HEK293 (cell line): ENCODE measurements around the gene HOXC10.

ENCODE experiments used
- CTCF ChIA-PET: fragments of 350-600 bp; formaldehyde crosslinking; extraction: SDS; loops from one replicate; lab custom pipeline; 2021; ENCODE audit warnings: antibody characterized with exemption; lab: Yijun Ruan, JAX
- POLR2A ChIA-PET: fragments of 300-600 bp; formaldehyde crosslinking; extraction: SDS; loops from one replicate; lab custom pipeline; 2020; ENCODE audit warnings: antibody characterized with exemption, inconsistent platforms; lab: Yijun Ruan, JAX
- H3K27ac ChIP-seq: fragments of 200-500 bp; sonication (Bioruptor generic); 2 replicates; pipeline ENCODE4 v1.5.1; 2014; ENCODE audit warnings: low read depth, low read length, control low read depth, inconsistent platforms; ENCODE audit errors: extremely low read depth
- H3K36me3 ChIP-seq, 2 experiments: fragments of 200-500 bp in 1 of 2; sonication (Bioruptor generic) in 1 of 2; 1 replicate in 1 of 2; 2 replicates in 1 of 2; pipeline ENCODE4 v1.5.1; 2014 to 2017; ENCODE audit warnings: inconsistent platforms in 2 of 2, low read length in 2 of 2; ENCODE audit not compliant: control insufficient read depth in 2 of 2, insufficient read depth in 1 of 2
- H3K4me1 ChIP-seq: fragments of 200-500 bp; sonication (Bioruptor generic); 2 replicates; pipeline ENCODE4 v1.5.1; 2014; ENCODE audit warnings: mild to moderate bottlenecking, low read length, inconsistent platforms; ENCODE audit not compliant: control insufficient read depth, insufficient read depth
- H3K4me3 ChIP-seq: 2 replicates; pipeline ENCODE4 v1.5.1; 2011; ENCODE audit warnings: low read depth, mild to moderate bottlenecking, control low read depth, low read length, moderate library complexity
- H3K9me3 ChIP-seq: fragments of 200-500 bp; sonication (Bioruptor generic); 2 replicates; pipeline ENCODE4 v1.5.1; 2014; ENCODE audit warnings: low read depth, low read length, inconsistent platforms; ENCODE audit not compliant: control insufficient read depth, insufficient read depth
- GLI2 ChIP-seq: fragments of 450-650 bp; formaldehyde crosslinking; IDR thresholded peaks from 2 replicates; pipeline ENCODE4; 2017; ENCODE audit warnings: missing biosample characterization, missing genetic modification characterization, low read depth, borderline replicate concordance
- GLI4 ChIP-seq: fragments of 450-650 bp; formaldehyde crosslinking; IDR thresholded peaks from 2 replicates; pipeline ENCODE4 v1.5.1; 2016; ENCODE audit warnings: missing biosample characterization, missing genetic modification characterization
- KLF1 ChIP-seq: fragments of 450-650 bp; formaldehyde crosslinking; IDR thresholded peaks from 2 replicates; pipeline ENCODE4 v1.5.1; 2016; ENCODE audit warnings: missing biosample characterization, missing genetic modification characterization
- KLF10 ChIP-seq: fragments of 450-650 bp; IDR thresholded peaks from 2 replicates; pipeline ENCODE4 v1.5.1; 2018; ENCODE audit warnings: missing biosample characterization, mild to moderate bottlenecking, missing genetic modification characterization
- KLF8 ChIP-seq: fragments of 450-650 bp; formaldehyde crosslinking; IDR thresholded peaks from 2 replicates; pipeline ENCODE4 v1.5.1; 2016; ENCODE audit warnings: missing biosample characterization, missing genetic modification characterization
- KLF9 ChIP-seq: fragments of 450-650 bp; formaldehyde crosslinking; IDR thresholded peaks from 2 replicates; pipeline ENCODE4 v1.5.1; 2016; ENCODE audit warnings: missing biosample characterization, missing genetic modification characterization, low read depth
- MEIS1 ChIP-seq: sonication (generic); formaldehyde crosslinking; IDR thresholded peaks from 2 replicates; pipeline ENCODE4 v1.8.1; 2022; ENCODE audit warnings: missing genetic modification reagents, mild to moderate bottlenecking, borderline replicate concordance
- SALL2 ChIP-seq: fragments of 450-650 bp; formaldehyde crosslinking; IDR thresholded peaks from 2 replicates; pipeline ENCODE4 v1.5.0; 2017; ENCODE audit warnings: missing biosample characterization, mild to moderate bottlenecking, missing genetic modification characterization, borderline replicate concordance
- SCRT1 ChIP-seq: fragments of 450-650 bp; formaldehyde crosslinking; IDR thresholded peaks from 2 replicates; pipeline ENCODE4 v1.5.1; 2016; ENCODE audit warnings: missing biosample characterization, missing genetic modification characterization, borderline replicate concordance
- SCRT2 ChIP-seq: fragments of 450-650 bp; formaldehyde crosslinking; IDR thresholded peaks from 2 replicates; pipeline ENCODE4 v1.5.1; 2016; ENCODE audit warnings: missing biosample characterization, missing genetic modification characterization
- ZBTB21 ChIP-seq: fragments of 450-650 bp; formaldehyde crosslinking; IDR thresholded peaks from 2 replicates; pipeline ENCODE4 v1.5.1; 2017; ENCODE audit warnings: missing biosample characterization, missing genetic modification characterization
- ZBTB48 ChIP-seq: fragments of 450-650 bp; formaldehyde crosslinking; IDR thresholded peaks from 2 replicates; pipeline ENCODE4 v1.5.1; 2016; ENCODE audit warnings: missing biosample characterization, missing genetic modification characterization
- ZNF146 ChIP-seq: fragments of 450-650 bp; formaldehyde crosslinking; IDR thresholded peaks from 2 replicates; pipeline ENCODE4 v1.5.1; 2016; ENCODE audit warnings: missing biosample characterization, missing genetic modification characterization
- ZNF169 ChIP-seq: fragments of 450-650 bp; formaldehyde crosslinking; IDR thresholded peaks from 2 replicates; pipeline ENCODE4 v1.5.1; 2016; ENCODE audit warnings: missing biosample characterization, missing genetic modification characterization
- ZNF2 ChIP-seq: fragments of 450-650 bp; formaldehyde crosslinking; IDR thresholded peaks from 2 replicates; pipeline ENCODE4 v1.5.1; 2016; ENCODE audit warnings: missing biosample characterization, missing genetic modification characterization
- ZNF335 ChIP-seq: fragments of 450-650 bp; formaldehyde crosslinking; conservative IDR thresholded peaks from 2 replicates; pipeline ENCODE4 v1.5.1; 2016; ENCODE audit warnings: missing biosample characterization, missing genetic modification characterization
- ZNF404 ChIP-seq: fragments of 450-650 bp; formaldehyde crosslinking; IDR thresholded peaks from 2 replicates; pipeline ENCODE4 v1.5.1; 2017; ENCODE audit warnings: missing biosample characterization, missing genetic modification characterization
- ZNF426 ChIP-seq: fragments of 450-650 bp; formaldehyde crosslinking; IDR thresholded peaks from 2 replicates; pipeline ENCODE4 v1.5.1; 2017; ENCODE audit warnings: missing biosample characterization, missing genetic modification characterization, mild to moderate bottlenecking, inconsistent platforms, moderate library complexity
- ZNF530 ChIP-seq: fragments of 450-650 bp; formaldehyde crosslinking; IDR thresholded peaks from 2 replicates; pipeline ENCODE4 v1.5.1; 2016; ENCODE audit warnings: low read depth, missing biosample characterization, missing genetic modification characterization
- ZNF544 ChIP-seq: fragments of 450-650 bp; formaldehyde crosslinking; IDR thresholded peaks from 2 replicates; pipeline ENCODE4 v1.5.0; 2017; ENCODE audit warnings: missing biosample characterization, missing genetic modification characterization
- ZNF555 ChIP-seq: fragments of 450-650 bp; formaldehyde crosslinking; conservative IDR thresholded peaks from 2 replicates; pipeline ENCODE4 v1.5.1; 2017; ENCODE audit warnings: missing biosample characterization, mild to moderate bottlenecking, missing genetic modification characterization, inconsistent platforms
- ZNF585B ChIP-seq: fragments of 450-650 bp; formaldehyde crosslinking; IDR thresholded peaks from 2 replicates; pipeline ENCODE4 v1.5.1; 2016; ENCODE audit warnings: missing biosample characterization, missing genetic modification characterization
- ZNF596 ChIP-seq: fragments of 450-650 bp; IDR thresholded peaks from 2 replicates; pipeline ENCODE4 v1.5.0; 2018; ENCODE audit warnings: missing biosample characterization, mild to moderate bottlenecking, missing genetic modification characterization, moderate library complexity
- ZNF664 ChIP-seq: fragments of 450-650 bp; formaldehyde crosslinking; IDR thresholded peaks from 2 replicates; pipeline ENCODE4 v1.5.1; 2016; ENCODE audit warnings: missing biosample characterization, missing genetic modification characterization
- ZNF768 ChIP-seq: fragments of 450-650 bp; formaldehyde crosslinking; IDR thresholded peaks from 2 replicates; pipeline ENCODE4 v1.5.1; 2018; ENCODE audit warnings: missing biosample characterization, mild to moderate bottlenecking, missing genetic modification characterization
- ZNF792 ChIP-seq: fragments of 450-650 bp; formaldehyde crosslinking; IDR thresholded peaks from 2 replicates; pipeline ENCODE4 v1.5.1; 2016; ENCODE audit warnings: missing biosample characterization, missing genetic modification characterization
- ZNF843 ChIP-seq: fragments of 450-650 bp; formaldehyde crosslinking; IDR thresholded peaks from 2 replicates; pipeline ENCODE4 v1.5.1; 2016; ENCODE audit warnings: missing biosample characterization, missing genetic modification characterization
- TF ChIP-seq, protein P1 (sequence below): sonication (generic); formaldehyde crosslinking; IDR thresholded peaks from 2 replicates; pipeline ENCODE4 v1.8.1; 2022; ENCODE audit warnings: mild to moderate bottlenecking, moderate library complexity, missing genetic modification reagents
- TF ChIP-seq, protein P2 (sequence below): fragments of 450-650 bp; formaldehyde crosslinking; IDR thresholded peaks from 2 replicates; pipeline ENCODE4 v1.5.1; 2017; ENCODE audit warnings: missing biosample characterization, missing genetic modification characterization
- TF ChIP-seq, protein P3 (sequence below): fragments of 450-650 bp; formaldehyde crosslinking; IDR thresholded peaks from 2 replicates; pipeline ENCODE4 v1.5.1; 2016; ENCODE audit warnings: missing biosample characterization, missing genetic modification characterization
- TF ChIP-seq, protein P4 (sequence below): fragments of 450-650 bp; formaldehyde crosslinking; optimal IDR thresholded peaks from 2 replicates; pipeline ENCODE3; 2016; ENCODE audit warnings: missing biosample characterization, mild to moderate bottlenecking, missing genetic modification characterization

The HOXC10 gene

DNA sequence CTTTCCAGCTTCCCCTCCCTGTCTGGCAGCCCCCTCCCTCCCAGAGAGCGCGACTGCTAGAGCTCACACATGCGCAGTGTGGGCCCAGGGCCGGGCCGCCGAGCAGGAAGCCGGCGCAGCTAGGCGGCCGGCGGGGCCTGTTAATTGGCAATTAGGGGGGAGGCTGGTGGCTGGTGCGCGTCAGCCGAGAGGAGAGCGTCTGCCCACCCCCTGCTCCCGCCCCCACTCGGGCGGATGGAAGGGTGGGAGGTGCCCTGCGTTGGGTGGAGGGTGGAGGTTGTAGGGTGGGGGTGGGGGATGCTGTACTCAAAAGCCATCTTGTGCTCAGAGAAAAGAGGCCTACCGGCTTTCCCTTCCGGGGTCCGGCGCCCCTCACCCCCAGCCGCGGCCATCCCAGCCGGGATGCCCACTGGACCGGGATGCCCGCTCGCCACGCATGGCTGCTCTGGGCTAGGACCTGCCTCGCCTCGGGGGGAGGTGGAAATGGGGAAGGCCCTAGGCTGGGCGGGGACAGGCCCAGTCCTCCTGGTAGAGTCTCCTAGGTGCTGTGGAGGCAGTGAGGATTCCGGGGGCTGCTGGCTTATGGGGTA lies 33.0 kb downstream of the HOXC10 start:
- ChIA-PET POLR2A (interaction anchor here (0.6 to 2.5 kb wide), 29 partner anchors 9 to 1012 kb away, joined by 3 to 39 read pairs (median 6); partner anchors contain the start of genes ATP5MC2, CBX5, EIF4B and HNRNPA1), CTCF (interaction anchor here (0.6 to 3.8 kb wide), 10 partner anchors 10 to 197 kb away, joined by 3 to 23 read pairs (median 6); partner anchors contain the start of genes HOXC10, HOXC5 and HOXC6)
- H3K4me3 ChIP-seq, result peak overlapping the region; percentile 81
- peak overlapping the region; percentile 100 for H3K27ac ChIP-seq
- H3K9me3 ChIP-seq, result no peaks in the 10 kb centered on the region
- no peaks in the 10 kb centered on the region for H3K36me3 ChIP-seq
- peaks cover 49% of the 10 kb centered on the region for H3K4me1 ChIP-seq
- peak; percentile 87; the same call in 1 of the 2 replicates for TF ChIP-seq KLF10 (tag by site-specific recombination)
- TF ChIP-seq SALL2 (tag by site-specific recombination), result no peak
- TF ChIP-seq GLI4 (tag by site-specific recombination), result no peak
- TF ChIP-seq, protein P1, sequence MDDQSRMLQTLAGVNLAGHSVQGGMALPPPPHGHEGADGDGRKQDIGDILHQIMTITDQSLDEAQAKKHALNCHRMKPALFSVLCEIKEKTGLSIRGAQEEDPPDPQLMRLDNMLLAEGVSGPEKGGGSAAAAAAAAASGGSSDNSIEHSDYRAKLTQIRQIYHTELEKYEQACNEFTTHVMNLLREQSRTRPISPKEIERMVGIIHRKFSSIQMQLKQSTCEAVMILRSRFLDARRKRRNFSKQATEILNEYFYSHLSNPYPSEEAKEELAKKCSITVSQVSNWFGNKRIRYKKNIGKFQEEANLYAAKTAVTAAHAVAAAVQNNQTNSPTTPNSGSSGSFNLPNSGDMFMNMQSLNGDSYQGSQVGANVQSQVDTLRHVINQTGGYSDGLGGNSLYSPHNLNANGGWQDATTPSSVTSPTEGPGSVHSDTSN, result 0 out of 2 replicates have a peak, but pooled peaks have one; percentile 46
- TF ChIP-seq KLF9 (tag by site-specific recombination), result peak; percentile 91
- no peak for TF ChIP-seq ZNF555 (tag by site-specific recombination)
- TF ChIP-seq ZBTB48 (tag by site-specific recombination), result no peak; the same call in 1 of the 2 replicates
- no peak; the same call in 1 of the 2 replicates for TF ChIP-seq ZNF146 (tag by site-specific recombination)
- TF ChIP-seq ZBTB21, result 0 out of 2 replicates have a peak, but pooled peaks have one; percentile 16
- TF ChIP-seq ZNF2 (tag by site-specific recombination), result peak; percentile 61; the same call in 1 of the 2 replicates
- no peak for TF ChIP-seq ZNF664 (tag by site-specific recombination)
- TF ChIP-seq ZNF169 (tag by site-specific recombination), result no peak
- peak; percentile 53; the same call in 1 of the 2 replicates for TF ChIP-seq ZNF596
- no peak for TF ChIP-seq ZNF404 (tag by site-specific recombination)
- TF ChIP-seq ZNF768, result no peak
- TF ChIP-seq ZNF843, result peak; percentile 59
- TF ChIP-seq ZNF530 (tag by site-specific recombination), result no peak
- TF ChIP-seq, protein P2, sequence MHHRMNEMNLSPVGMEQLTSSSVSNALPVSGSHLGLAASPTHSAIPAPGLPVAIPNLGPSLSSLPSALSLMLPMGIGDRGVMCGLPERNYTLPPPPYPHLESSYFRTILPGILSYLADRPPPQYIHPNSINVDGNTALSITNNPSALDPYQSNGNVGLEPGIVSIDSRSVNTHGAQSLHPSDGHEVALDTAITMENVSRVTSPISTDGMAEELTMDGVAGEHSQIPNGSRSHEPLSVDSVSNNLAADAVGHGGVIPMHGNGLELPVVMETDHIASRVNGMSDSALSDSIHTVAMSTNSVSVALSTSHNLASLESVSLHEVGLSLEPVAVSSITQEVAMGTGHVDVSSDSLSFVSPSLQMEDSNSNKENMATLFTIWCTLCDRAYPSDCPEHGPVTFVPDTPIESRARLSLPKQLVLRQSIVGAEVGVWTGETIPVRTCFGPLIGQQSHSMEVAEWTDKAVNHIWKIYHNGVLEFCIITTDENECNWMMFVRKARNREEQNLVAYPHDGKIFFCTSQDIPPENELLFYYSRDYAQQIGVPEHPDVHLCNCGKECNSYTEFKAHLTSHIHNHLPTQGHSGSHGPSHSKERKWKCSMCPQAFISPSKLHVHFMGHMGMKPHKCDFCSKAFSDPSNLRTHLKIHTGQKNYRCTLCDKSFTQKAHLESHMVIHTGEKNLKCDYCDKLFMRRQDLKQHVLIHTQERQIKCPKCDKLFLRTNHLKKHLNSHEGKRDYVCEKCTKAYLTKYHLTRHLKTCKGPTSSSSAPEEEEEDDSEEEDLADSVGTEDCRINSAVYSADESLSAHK (tag by site-specific recombination), result peak; percentile 45; the same call in 1 of the 2 replicates
- no peak for TF ChIP-seq GLI2 (tag by site-specific recombination)
- no peak for TF ChIP-seq MEIS1 (CRISPR knock-in tag)
- TF ChIP-seq KLF1 (tag by site-specific recombination), result peak; percentile 91
- no peak for TF ChIP-seq ZNF585B (tag by site-specific recombination)
- TF ChIP-seq SCRT2 (tag by site-specific recombination), result no peak
- TF ChIP-seq, protein P3, sequence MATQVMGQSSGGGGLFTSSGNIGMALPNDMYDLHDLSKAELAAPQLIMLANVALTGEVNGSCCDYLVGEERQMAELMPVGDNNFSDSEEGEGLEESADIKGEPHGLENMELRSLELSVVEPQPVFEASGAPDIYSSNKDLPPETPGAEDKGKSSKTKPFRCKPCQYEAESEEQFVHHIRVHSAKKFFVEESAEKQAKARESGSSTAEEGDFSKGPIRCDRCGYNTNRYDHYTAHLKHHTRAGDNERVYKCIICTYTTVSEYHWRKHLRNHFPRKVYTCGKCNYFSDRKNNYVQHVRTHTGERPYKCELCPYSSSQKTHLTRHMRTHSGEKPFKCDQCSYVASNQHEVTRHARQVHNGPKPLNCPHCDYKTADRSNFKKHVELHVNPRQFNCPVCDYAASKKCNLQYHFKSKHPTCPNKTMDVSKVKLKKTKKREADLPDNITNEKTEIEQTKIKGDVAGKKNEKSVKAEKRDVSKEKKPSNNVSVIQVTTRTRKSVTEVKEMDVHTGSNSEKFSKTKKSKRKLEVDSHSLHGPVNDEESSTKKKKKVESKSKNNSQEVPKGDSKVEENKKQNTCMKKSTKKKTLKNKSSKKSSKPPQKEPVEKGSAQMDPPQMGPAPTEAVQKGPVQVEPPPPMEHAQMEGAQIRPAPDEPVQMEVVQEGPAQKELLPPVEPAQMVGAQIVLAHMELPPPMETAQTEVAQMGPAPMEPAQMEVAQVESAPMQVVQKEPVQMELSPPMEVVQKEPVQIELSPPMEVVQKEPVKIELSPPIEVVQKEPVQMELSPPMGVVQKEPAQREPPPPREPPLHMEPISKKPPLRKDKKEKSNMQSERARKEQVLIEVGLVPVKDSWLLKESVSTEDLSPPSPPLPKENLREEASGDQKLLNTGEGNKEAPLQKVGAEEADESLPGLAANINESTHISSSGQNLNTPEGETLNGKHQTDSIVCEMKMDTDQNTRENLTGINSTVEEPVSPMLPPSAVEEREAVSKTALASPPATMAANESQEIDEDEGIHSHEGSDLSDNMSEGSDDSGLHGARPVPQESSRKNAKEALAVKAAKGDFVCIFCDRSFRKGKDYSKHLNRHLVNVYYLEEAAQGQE, result no peak
- TF ChIP-seq ZNF792, result no peak
- no peak for TF ChIP-seq SCRT1 (tag by site-specific recombination)
- peak; percentile 64 for TF ChIP-seq ZNF335 (tag by site-specific recombination)
- TF ChIP-seq, protein P4, sequence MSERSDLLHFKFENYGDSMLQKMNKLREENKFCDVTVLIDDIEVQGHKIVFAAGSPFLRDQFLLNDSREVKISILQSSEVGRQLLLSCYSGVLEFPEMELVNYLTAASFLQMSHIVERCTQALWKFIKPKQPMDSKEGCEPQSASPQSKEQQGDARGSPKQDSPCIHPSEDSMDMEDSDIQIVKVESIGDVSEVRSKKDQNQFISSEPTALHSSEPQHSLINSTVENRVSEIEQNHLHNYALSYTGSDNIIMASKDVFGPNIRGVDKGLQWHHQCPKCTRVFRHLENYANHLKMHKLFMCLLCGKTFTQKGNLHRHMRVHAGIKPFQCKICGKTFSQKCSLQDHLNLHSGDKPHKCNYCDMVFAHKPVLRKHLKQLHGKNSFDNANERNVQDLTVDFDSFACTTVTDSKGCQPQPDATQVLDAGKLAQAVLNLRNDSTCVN (tag by site-specific recombination), result peak; percentile 43
- TF ChIP-seq ZNF544 (tag by site-specific recombination), result no peak
- no peak for TF ChIP-seq ZNF426
- peak; percentile 97 for TF ChIP-seq KLF8 (tag by site-specific recombination)
